Smooth muscle cell (in vitro differentiated cells): ENCODE results near the gene PCDH20. TPM values are rescaled to one million over a fixed set of nuclear protein-coding genes. Genes with fewer than 3 reads are reported as not detected.

ENCODE experiments used
- DNase-seq: peaks from one replicate; lab custom pipeline; 2025; ENCODE audit not compliant: unreplicated experiment; lab: John Stamatoyannopoulos, UW
- H2AFZ ChIP-seq: fragments of 200-600 bp; sonication (generic); 2 replicates; pipeline ENCODE4 v1.6.0; 2016; ENCODE audit warnings: antibody characterized with exemption, low read depth, mild to moderate bottlenecking
- H3F3A ChIP-seq: fragments of 200-600 bp; sonication (generic); 2 replicates; pipeline ENCODE4 v1.6.0; 2017; ENCODE audit warnings: antibody characterized with exemption, low read depth
- H3K27ac ChIP-seq: fragments of 200-600 bp; sonication (generic); 2 replicates; pipeline ENCODE4 v1.5.1; 2016; ENCODE audit warnings: low read depth, mild to moderate bottlenecking
- H3K27me3 ChIP-seq: fragments of 200-600 bp; sonication (generic); 2 replicates; pipeline ENCODE4 v1.6.1; 2016; ENCODE audit warnings: low read depth, mild to moderate bottlenecking
- H3K36me3 ChIP-seq: fragments of 200-600 bp; sonication (generic); 2 replicates; pipeline ENCODE4 v1.5.1; 2016; ENCODE audit warnings: low read depth
- H3K4me1 ChIP-seq: fragments of 200-600 bp; sonication (generic); 2 replicates; pipeline ENCODE4 v1.5.1; 2016; ENCODE audit warnings: low read depth
- H3K4me2 ChIP-seq: fragments of 200-600 bp; sonication (generic); 2 replicates; pipeline ENCODE4 v1.6.0; 2016; ENCODE audit warnings: mild to moderate bottlenecking
- H3K4me3 ChIP-seq: fragments of 200-600 bp; sonication (generic); 2 replicates; pipeline ENCODE4 v1.5.1; 2016; ENCODE audit warnings: mild to moderate bottlenecking
- H3K79me2 ChIP-seq: fragments of 200-600 bp; sonication (generic); 2 replicates; pipeline ENCODE4 v1.6.0; 2016; ENCODE audit warnings: low read depth, mild to moderate bottlenecking
- H3K9ac ChIP-seq: fragments of 200-600 bp; sonication (generic); 2 replicates; pipeline ENCODE4 v1.6.0; 2016; ENCODE audit warnings: low read depth
- H3K9me3 ChIP-seq: fragments of 200-600 bp; sonication (generic); replicated peaks from 2 replicates; pipeline ENCODE4 v1.5.1; 2016; ENCODE audit warnings: low read depth
- H4K20me1 ChIP-seq: fragments of 200-600 bp; sonication (generic); 2 replicates; pipeline ENCODE4 v1.6.0; 2016; ENCODE audit warnings: low read depth
- CTCF ChIP-seq: fragments of 200-600 bp; sonication (generic); IDR thresholded peaks from 2 replicates; pipeline ENCODE4 v1.5.1; 2017; ENCODE audit warnings: borderline replicate concordance, mild to moderate bottlenecking, antibody characterized with exemption; ENCODE audit not compliant: insufficient read depth, poor library complexity, severe bottlenecking
- WGBS: methylation state at CpG from one replicate; pipeline ENCODE4 v1.1.7; 2016; ENCODE audit warnings: low lambda C conversion rate; 5-methylcytosine and 5-hydroxymethylcytosine counted together
- polyA plus RNA-seq: library from polyadenylated mRNA; unstranded; fragments of >200 nt; fragmentation: Nextera tagmentation; extraction: Ambion mirVana; gene quantifications from 2 replicates; pipeline ENCODE4 v1.2.1, GENCODE V29; 2016
- total RNA-seq: library from RNA; depleted of rRNA; stranded (reverse); fragments of >200 nt; gene quantifications from 2 replicates; pipeline ENCODE4 v1.2.3, GENCODE V29; 2014

Gene PCDH20
- total and polyA plus RNA-seq, 2 experiments from 2014 or later = 0.04 TPM; not detected in 1

- 82% methylated on average over 1 of the region's 1 CpG for WGBS
- H3K36me3 ChIP-seq = no peaks in the 10 kb centered on the region
- no peaks in the 10 kb centered on the region for H3K79me2 ChIP-seq
- no peak overlapping the region for H3K4me3 ChIP-seq
- no peak overlapping the region for H2AFZ ChIP-seq
- no peaks in the 10 kb centered on the region for H3F3A ChIP-seq
- no peak overlapping the region for H3K9ac ChIP-seq
- no peaks in the 10 kb centered on the region for H3K4me1 ChIP-seq
- no peak overlapping the region for H3K4me2 ChIP-seq
- no peak overlapping the region for H3K27ac ChIP-seq
- H3K9me3 ChIP-seq = no peaks in the 10 kb centered on the region
- no peaks in the 10 kb centered on the region for H3K27me3 ChIP-seq
- no peak for TF ChIP-seq CTCF
- no peak for DNase-seq
- H4K20me1 ChIP-seq = no peaks in the 10 kb centered on the region
Measured at GRCh38 chr13:61423915-61424314, 8.3 kb upstream of the PCDH20 start.

GRCh38 chr13:61417086-61417570 is 1.5 kb upstream of the PCDH20 start:
- Histone ChIP-seq H3K4me2 (no peak overlapping the region), H3K36me3 (no peaks in the 10 kb centered on the region), H3K79me2 (no peaks in the 10 kb centered on the region), H2AFZ (no peak overlapping the region), H4K20me1 (no peaks in the 10 kb centered on the region), H3K27ac (no peak overlapping the region), H3K4me3 (no peak overlapping the region), H3K9me3 (no peaks in the 10 kb centered on the region), H3K9ac (no peak overlapping the region), H3K4me1 (peaks cover 13% of the 10 kb centered on the region), H3K27me3 (peaks cover 61% of the 10 kb centered on the region), H3F3A (no peaks in the 10 kb centered on the region)
- no peak for DNase-seq
- WGBS = 69% methylated on average over 5 of the region's 5 CpGs
- no peak for TF ChIP-seq CTCF

GRCh38 chr13:61415058-61415721 is 459 bp downstream of the PCDH20 start:
- no peaks in the 10 kb centered on the region for H4K20me1 ChIP-seq
- H2AFZ ChIP-seq = peak overlapping the region; percentile 74
- TF ChIP-seq CTCF = no peak
- no peaks in the 10 kb centered on the region for H3K79me2 ChIP-seq
- H3K4me2 ChIP-seq = peak overlapping the region; percentile 86
- H3K27ac ChIP-seq = no peak overlapping the region
- H3K9ac ChIP-seq = no peak overlapping the region
- no peaks in the 10 kb centered on the region for H3K36me3 ChIP-seq
- 2% methylated on average over 30 of the region's 30 CpGs for WGBS
- peaks cover 73% of the 10 kb centered on the region for H3K27me3 ChIP-seq
- peaks cover 13% of the 10 kb centered on the region for H3K4me1 ChIP-seq
- DNase-seq = no peak
- peak overlapping the region; percentile 54 for H3K4me3 ChIP-seq
- no peaks in the 10 kb centered on the region for H3F3A ChIP-seq
- H3K9me3 ChIP-seq = no peaks in the 10 kb centered on the region

GRCh38 chr13:61414686-61415057 is 977 bp downstream of the PCDH20 start:
- H3K27ac ChIP-seq = no peak overlapping the region
- peak overlapping the region; percentile 74 for H2AFZ ChIP-seq
- peaks cover 13% of the 10 kb centered on the region for H3K4me1 ChIP-seq
- peak overlapping the region; percentile 54 for H3K4me3 ChIP-seq
- H3K4me2 ChIP-seq = peak overlapping the region; percentile 86
- peaks cover 76% of the 10 kb centered on the region for H3K27me3 ChIP-seq
- WGBS = under 1% methylated on average over 16 of the region's 16 CpGs
- no peaks in the 10 kb centered on the region for H3K9me3 ChIP-seq
- TF ChIP-seq CTCF = no peak
- H3K9ac ChIP-seq = no peak overlapping the region
- H4K20me1 ChIP-seq = no peaks in the 10 kb centered on the region
- H3K36me3 ChIP-seq = no peaks in the 10 kb centered on the region
- no peaks in the 10 kb centered on the region for H3F3A ChIP-seq
- DNase-seq = no peak
- no peaks in the 10 kb centered on the region for H3K79me2 ChIP-seq
